GM15510 (cell line): Measurements from ENCODE around the gene ZDHHC6.

Experiments
- POLR2A ChIP-seq: IDR thresholded peaks from 3 replicates; pipeline ENCODE4 v1.6.1; 2011; ENCODE audit warnings: borderline replicate concordance; ENCODE audit not compliant: insufficient read length; ENCODE audit errors: extremely low read depth

Gene ZDHHC6

DNA sequence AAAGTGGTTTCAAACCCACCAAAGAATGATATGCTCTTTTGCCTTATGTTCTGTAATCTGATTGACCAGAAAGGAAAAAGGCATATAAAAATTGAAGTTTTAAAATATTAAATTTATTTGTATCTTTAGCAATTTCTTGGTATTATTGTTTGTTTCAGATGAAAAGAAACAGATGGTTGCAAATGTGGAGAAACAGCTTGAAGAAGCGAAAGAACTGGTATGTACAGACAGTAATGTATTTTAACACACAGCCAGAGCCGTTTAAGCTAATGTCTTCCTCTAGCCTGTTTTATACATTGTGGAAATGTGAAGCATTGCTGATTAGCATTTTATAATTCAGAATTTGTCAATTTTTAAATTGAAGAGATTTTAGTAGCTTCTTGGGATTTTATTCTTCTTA lies 13.7 kb upstream of the ZDHHC6 start:
- no peak for TF ChIP-seq POLR2A

GRCh38 chr10:112456533-112456932 lies 9.8 kb upstream of the ZDHHC6 start:
- no peak for TF ChIP-seq POLR2A

GRCh38 chr10:112454910-112455779 lies 8.4 kb upstream of the ZDHHC6 start:
- no peak for TF ChIP-seq POLR2A

- no peak for TF ChIP-seq POLR2A
Measured at GRCh38 chr10:112448888-112449287, 2.2 kb upstream of the ZDHHC6 start.

DNA sequence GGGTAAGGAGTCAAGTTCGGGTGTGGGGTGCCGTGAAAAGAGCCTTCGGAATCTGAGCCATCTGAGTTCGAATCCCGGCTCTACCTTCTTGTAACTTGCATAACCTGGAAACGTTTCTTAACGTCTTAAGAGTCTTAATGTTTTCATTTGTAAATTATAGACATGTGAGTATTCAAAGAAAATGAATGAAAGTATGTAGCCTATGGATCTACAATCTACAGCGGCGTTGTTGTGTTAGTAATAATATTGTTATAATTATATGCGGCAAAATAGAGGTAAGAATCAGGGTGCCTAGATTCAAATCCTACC lies 860 bp upstream of the ZDHHC6 start:
- TF ChIP-seq POLR2A: no peak

DNA sequence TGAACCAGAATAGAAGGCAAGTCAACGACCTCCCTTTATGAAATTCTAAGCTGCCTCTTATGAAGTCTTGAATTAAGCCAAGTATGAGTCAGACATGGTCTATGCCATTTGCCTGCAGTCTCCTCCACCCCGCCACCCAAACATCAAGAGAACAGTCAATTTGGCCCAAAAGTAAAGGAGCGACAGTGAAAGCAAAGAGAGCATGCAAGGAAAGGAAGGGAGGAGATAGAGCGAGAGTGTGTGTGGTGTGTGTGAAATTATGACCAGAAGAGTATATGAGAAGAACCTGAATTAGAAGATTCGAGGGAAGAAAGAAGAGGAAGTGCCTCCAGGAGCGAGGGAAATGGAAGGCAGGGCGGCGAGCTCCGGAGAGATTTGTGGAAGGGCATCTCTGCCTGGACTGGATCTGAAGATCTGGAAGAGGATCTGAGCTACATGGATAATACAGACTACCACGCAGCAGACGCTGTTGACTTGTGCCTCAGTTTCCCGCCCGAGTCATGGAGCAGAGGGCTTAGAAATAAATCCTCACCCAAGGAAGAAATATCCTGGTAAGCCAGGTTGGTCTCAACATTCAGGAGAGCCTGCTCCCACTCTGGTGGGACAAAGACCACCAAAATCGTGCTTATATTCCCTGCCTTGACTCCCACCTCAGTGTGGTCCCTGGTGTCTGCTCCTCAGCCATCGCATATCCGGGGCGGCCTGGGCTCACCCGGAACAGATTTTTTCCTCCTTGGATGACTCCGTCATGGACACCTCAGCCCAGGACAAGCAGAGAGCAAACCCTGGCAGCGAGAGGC lies 459 bp downstream of the ZDHHC6 start:
- TF ChIP-seq POLR2A: no peak

DNA sequence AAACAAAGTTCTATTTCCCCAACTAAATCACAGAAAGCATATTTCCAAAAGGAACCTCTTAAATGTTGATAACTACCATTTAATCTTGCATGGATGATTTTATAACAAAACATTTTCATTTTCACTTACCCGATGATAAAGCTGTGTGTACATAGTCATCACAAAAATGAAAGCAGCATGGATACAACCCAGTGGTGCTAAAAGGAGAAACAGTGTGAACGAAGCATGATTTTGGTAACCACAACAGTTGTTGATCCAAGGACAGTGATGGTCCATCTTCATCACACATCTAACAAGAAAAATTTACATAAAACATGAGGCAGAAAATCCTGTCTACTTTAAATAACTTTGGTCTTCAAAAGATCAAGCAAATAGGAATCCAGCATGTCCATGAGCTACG lies 4.7 kb downstream of the ZDHHC6 start:
- TF ChIP-seq POLR2A: no peak

DNA sequence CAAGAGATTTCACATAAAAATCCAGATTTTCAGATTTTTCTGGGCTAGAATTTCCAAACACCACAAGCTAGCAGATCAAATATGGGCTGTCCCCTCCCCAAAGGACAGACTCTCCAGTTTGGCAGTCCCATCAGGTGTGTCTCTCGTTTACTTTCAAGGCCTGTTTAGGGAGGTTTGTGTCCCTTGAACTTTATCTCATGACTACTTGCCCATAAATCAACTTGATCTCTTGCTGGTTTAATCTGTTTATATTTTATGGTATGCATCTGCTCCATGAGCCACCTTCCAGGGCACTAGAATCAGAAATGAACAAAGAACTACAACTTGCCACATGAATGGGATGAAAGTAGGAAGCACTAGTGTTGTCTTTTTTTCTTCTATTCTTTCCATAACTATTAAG lies 5.2 kb downstream of the ZDHHC6 start:
- TF ChIP-seq POLR2A: no peak

DNA sequence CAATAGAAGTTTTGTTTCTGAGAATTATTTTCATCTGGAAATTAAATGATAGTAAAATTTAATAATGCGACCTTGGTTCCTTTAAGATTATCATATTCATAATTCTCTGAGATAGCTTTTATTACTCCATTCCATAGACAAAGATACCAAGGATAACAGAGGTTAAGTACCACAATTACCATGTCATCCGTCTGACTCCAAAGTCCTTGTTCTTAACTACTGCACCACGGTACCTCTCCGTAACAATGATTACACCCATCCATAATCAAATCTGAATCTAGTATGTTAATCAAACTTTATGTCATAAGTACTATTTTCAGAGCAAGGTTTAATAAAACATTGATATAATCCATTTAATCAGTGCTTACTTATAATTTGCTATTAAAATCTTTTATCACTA lies 8.4 kb downstream of the ZDHHC6 start:
- no peak for TF ChIP-seq POLR2A

GRCh38 chr10:112434988-112435619 lies 11.6 kb downstream of the ZDHHC6 start:
- no peak for TF ChIP-seq POLR2A

- TF ChIP-seq POLR2A: no peak
Measured at GRCh38 chr10:112433136-112433535, 13.6 kb downstream of the ZDHHC6 start.

DNA sequence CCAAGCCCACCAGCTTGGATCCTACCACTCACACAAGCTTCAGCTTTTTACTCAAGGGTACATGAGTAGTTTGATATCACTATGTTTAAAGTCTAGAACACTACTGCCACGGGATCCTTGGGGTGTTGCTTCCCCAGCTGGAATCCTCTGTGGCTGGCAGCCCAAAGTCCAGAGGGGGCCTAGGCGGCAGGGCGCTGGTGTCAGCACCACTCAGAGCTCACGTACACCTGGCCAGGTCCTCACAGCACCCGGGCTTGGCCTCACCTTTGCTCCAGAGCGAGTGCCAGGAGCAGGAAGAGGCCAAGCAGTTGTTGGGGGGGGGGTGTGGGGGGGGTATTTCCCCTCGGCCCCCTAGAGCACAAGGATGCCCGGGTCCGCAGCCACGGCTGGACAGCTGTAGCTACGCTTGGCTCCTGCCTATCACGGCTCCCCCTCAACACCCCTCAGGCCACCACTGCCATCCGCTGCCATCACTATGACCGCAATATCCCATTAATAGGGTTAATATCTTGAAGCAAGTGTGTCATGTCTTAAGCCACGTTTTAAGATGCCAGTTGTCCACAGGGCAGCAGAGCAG lies 17.0 kb downstream of the ZDHHC6 start:
- no peak for TF ChIP-seq POLR2A

- no peak for TF ChIP-seq POLR2A
Measured at GRCh38 chr10:112429147-112429546, 17.6 kb downstream of the ZDHHC6 start.

- no peak for TF ChIP-seq POLR2A
Measured at GRCh38 chr10:112426111-112426510, 20.6 kb downstream of the ZDHHC6 start.

DNA sequence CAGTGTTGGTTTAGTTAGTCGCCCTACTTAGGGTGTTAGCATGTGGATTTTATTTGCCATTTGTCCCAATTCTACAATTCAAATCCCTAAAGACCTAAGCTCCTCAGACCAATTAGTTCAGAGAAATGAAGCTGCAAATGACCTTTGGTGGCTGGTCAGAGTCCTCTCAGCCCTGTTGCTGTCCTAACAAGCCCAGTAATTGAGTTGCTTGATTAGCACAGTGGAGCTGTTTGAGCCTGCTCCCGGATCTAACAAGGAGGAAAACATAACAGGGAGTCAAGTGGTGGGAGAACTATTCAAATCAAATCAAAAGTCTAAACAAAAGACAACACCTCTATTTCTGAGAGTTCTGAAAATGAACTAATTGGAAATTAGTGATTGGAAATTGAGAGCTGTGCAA lies 22.1 kb downstream of the ZDHHC6 start:
- no peak for TF ChIP-seq POLR2A

DNA sequence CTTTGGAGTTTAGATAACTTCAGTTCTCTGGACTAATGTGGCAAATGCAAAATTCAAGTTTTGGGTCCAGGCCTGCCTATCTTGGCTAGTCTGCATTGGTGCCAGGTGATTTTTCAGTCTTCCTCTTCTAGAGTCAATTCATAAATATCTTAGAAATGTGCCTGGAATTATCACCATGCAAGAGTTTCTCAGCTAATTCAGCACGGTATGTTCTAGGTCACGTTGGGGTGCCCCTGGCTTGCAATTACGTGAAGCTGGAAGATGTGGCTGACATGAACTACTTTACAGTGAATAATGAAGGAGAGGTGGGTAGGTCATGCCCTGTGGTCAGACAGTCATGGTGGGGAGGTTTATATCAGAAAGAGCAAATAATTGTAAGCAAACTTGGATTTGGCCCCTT lies 25.0 kb downstream of the ZDHHC6 start:
- TF ChIP-seq POLR2A: no peak

GRCh38 chr10:112412696-112413095 lies 34.0 kb downstream of the ZDHHC6 start:
- no peak for TF ChIP-seq POLR2A
